Measurements from ENCODE around the gene VPS26C.

The VPS26C gene

DNA sequence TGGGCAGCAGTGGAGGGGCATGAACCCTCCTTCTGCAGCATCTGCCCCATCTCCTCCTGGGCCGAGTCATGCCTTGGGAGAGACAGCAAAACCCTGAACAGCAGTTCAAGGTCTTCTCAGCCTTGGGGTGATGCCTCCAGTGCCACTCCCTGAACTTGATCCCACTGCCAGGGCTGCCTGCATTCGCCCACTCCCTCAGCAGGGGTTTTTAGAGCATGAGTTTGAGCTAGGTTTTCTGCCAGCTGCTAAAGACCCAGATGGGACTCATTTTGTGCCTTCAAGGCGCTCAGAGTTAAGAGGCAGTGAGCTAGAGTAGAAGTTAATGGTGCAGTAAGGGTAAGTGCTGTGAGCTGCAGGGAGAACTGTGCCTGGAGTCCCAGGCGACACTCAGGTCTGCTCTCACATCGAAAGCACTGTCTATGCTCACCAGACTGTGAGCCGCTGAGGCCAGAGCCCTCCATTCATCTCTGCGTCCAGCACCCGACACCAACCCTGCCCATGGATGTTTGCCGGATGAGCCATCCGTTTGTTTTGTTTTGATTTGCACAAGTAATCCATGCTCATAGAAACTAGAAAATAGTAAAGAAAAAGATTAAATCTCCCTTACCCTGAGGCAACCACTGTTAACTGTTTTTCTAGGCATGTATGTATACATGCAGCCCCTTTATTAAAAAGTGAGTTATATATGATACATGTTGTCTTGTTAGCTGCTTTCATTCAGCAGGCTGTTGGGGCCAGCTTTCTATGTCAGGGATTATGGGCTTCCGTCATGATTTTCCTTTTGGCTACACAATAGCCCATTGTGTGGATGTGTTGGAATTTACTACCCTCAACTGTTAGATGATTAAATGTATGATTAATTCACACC, 67.8 kb downstream of the VPS26C start:
- DNase-seq, result no peak

DNA sequence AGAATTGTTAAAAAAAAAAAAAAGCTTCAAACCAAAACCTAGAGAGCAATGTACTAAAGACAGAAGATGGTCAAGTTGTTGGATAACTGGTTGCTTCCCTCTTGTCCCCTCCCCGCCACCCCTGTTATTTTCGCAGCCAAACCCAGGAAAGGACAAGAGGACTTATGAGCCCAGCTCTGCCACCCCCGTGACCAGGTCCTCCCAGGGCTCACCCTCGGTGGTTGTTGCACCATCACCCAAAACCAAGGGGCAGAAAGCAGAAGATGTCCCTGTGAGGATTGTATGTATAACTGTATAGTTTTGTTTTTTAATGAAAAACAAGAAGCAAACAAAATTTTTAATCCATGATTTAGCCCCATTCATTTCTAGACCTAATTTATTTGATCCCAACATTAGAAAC, 69.4 kb downstream of the VPS26C start:
- DNase-seq, result no peak

DNA sequence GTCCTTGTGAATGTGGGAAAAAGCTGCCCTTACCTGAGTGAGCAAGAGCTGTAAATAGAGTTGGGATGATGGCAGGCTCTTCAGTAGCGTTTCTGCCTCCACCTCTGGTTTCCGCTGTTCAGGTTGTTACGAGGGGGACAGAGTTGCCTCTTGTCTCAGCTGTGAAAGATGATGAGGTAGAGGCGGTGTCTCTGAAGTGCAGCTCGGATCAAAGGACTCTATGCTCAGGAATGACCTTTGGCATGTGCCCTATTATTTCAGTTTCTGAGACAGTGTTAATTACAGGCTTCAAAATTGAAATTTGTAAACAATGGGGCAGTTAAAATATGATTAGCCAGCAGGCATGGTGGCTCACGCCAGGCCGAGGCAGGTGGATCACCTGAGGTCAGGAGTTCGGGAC, 70.3 kb downstream of the VPS26C start:
- DNase-seq, result no peak

DNA sequence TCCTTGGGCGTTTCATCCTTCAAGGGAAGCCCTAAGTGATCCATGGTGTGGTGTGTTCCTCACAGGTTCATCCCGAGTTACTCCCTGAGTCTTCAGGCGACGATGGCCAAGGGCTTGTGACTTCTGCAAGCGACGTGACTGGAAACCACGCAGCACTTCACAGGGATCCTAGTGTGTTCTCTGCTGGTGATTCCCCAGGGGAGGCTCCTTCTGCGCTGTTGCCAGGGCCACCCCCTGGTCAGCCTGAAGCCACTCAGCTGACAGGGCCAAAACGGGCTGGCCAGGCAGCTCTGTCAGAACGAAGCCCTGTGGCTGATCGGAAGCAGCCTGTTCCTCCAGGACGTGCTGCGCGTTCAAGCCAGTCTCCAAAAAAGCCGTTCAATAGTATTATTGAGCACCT, 71.5 kb downstream of the VPS26C start:
- no peak for DNase-seq

DNA sequence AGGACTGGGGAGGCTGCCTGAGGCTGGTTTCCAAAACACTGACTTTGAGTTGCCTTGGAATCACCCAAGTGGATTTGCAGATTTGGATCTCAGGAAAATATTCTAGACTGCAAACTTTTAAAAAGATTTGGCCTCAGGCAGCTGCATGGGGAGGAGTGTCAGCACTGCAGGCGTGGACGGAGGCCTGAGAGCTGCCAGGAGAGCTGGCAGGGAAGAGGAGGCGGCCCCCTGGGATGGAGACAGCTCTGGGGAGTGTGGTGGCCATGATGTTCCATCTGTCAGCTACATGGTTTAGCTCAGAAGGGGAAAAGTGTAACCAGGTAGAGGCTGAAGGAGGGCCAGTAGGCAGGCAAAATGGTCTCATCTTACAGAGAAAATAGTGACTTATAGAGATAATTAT, 72.1 kb downstream of the VPS26C start:
- no peak for DNase-seq

DNA sequence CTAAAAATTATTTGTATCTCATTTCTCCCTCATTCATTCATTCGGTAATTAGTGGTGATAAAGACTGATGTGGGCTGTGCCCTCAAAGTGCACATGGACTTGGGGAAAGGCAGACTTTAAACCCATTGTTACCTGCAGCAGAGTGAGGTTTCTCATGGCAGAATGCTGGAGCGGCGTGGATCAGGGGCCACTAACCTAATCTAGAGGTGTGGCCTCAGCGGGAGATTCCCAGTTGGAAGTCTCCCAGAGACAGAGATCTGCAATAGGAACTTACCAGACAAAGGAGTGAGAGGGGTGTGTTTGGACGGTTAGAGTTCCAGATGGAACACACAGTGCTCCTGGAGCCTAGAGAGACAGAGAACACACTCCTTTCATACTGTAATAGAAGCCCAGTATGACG, 73.5 kb downstream of the VPS26C start:
- no peak for DNase-seq

DNA sequence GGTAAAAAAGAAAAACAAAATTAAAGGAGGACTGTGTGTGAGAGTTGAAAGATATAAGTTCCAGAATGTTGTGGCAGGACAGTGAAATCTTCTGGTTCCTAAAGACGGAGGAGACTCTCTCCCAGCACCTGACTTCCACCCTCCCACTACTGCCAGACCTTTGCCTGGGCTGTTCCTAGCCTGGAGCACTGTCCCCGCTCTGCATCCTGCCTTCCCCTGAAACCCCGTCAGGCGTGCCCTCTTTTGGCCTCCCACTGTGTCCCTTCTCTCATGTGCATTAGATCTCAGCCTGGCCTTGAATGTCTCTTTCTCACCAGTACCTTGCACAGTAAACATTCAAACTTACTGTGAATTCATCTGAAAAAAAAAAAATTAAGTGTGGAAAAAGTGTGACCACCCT, 74.1 kb downstream of the VPS26C start:
- no peak for DNase-seq

DNA sequence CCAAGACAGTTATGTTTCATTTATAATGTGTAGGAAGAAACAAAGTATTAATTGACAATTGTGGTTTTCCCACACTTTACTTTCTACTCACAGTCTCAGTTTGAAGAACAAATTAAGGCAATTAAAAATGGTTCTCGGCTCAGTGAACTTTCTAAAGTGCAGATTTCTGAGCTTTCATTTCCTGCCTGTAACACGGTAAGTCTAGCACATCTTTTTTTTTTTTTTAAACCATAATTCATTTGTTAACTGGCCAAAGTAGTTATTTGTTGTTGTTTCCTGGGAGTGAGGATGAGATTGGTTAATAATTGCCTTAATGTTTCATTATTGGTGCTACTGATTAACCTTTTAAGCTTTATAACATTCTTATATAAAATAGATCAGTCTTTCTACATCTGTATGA, 75.1 kb downstream of the VPS26C start:
- DNase-seq, result no peak

DNA sequence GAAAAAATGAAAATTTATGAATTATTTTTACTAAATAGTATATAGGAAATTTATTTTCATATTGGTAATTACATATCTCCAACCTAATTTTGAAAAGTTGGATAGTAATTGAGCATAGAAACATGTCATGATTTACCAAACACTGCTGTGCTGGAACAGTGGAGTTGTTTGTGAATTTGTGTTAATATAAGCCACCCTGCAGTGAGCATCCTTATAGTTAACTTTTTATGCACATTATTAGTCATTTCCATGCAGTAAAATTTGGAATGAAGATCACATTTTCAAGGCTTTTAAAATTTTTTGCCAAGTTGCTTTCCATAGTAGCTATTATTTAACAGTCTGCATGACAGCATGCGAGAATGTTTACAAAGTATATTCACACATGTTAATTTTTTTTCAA, 78.3 kb downstream of the VPS26C start:
- DNase-seq, result no peak

DNA sequence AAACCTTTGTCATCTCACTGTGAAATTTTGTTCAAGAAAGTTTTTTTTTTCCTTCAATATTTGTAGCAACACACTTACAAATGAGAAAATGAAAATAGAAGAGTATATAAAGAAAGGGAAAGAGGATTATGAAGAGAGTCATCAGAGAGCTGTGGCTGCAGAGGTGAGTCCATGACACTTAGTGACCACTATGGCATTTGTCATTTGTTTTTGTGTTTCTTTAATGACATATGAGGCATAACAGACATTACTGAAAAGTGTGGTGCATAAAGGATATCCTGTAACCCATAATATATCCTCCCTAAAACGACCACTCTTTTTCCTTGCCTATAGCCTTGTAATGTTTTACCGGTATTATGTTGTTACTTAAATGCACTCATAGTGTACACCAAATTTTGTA, 80.2 kb downstream of the VPS26C start:
- no peak for DNase-seq

DNA sequence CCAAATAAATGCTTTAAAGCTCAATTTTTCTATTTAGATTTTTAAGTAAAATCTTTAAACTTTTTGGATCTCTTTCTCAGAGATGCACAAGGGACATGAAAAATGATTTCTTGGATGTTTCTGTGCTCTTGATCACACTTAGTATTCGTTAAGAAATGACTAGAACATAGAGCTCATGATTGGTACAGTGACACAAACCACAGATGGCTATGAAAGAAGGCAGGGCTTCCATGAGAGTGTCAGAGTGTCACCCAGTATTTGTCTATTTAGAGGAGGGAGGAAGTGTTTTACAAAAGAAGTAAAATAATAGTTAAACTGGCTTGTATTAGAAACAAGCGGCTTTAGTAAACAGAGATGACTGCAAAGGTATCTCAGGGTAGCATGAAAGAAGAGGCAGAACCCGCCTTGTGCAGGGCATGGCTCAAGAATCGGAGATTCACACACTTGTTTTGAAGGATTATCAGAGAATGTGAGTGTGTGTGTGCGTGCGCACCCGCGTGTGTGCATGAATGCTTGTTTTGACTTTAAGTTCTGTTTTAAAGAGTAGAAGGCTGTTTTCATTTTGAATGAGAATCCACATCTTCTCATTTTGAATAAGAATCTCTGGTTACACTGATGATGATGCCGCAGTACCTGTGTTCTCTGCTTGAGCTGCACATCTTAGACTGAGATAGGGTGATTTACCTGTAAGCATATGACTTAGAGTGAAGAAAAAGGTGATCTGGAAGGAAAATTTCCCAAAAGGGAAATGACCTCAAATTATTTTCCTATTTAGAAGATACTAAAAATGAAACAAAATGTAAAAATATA, 82.1 kb downstream of the VPS26C start:
- DNase-seq, result no peak

DNA sequence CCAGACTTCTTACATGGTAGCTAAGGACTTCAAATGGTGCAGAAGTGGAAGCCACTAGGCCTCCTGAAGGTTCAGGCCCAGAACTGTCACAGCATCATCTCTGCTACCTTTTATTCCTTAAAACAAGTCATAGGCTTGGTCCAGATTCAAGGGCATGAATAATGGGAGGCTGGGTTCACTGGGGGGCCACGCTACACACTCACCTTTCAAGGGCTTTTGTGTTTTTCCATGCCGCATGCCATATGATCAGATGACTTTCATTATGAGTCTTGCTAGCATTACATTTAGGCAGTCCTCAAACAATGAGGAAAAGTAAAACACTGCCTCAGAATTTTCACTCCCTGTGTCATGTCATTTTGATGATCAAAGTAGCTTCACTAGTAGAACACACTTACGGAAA, 83.4 kb downstream of the VPS26C start:
- DNase-seq, result no peak

DNA sequence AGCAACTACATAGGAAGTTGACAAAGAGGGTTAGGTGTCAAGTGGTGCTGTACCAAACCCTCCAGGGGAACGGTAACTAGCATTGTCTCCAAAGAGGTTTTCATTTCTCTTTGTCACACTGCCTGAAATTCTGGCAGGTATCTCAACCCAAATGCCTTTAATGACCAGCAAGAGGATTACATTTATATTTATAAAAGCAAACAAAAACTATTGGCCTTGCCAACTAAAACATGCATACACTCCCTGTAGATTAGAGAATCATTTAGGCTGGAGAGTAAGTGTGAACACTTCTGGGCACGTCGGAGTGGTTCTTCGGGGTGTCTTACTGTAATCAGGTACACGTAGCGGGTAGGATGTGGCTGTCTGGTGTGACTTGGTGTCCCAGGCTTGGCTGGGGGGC, 84.9 kb downstream of the VPS26C start:
- no peak for DNase-seq

DNA sequence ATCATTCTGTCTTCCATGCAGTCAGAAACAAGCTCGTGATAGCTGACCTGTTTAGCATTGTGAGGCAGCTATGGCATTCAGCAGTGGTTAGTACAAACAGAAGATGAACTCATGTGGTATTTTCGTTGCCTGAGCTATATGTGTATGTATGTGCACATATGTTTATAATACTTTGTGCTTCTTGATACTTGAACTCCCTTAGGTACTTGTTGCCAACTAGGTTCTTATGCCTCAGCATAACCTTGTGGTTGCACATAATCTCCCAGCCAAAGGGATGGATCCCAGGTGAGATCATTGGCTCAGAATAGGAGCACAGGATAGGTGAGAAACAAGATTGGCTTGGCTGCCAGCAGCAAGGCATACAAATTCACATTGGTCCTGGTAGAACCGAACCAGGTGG, 86.1 kb downstream of the VPS26C start:
- DNase-seq, result no peak

DNA sequence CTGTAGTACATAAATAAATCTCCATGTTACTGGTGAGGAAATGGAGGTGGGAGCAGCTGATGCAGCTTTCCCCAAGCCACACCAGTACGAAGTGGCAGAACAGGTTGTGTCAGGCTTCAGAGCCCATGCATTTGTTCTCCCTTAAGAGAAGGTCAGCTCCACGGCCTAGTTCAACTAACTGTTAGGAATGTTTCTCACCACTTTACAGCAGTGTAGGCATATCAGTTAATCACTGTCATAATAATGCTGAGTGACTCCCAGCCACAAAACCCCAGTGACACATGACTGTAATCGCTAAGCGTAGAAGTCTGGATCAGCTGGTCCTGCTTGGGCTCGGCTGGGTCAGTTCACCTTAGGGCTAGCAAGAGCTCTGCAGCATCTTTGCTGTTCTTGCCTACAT, 90.4 kb downstream of the VPS26C start:
- DNase-seq, result no peak

Measured in KG1 (cell line).